ENCODE data around the gene SHISA5. TPM values are rescaled to one million over a fixed set of nuclear protein-coding genes. Genes with fewer than 3 reads are reported as not detected.
A peak's percentile ranks its signal among the peaks of the same experiment; 100 is the strongest.

SHISA5 gene
- total and polyA plus RNA-seq, 2 donors from 2014 or later: 157 to 214 TPM

- peaks cover 0 to 5% (median 2%) of the 10 kb centered on the region in 3 donors for H3K36me3 ChIP-seq (ENCODE audit: control insufficient read depth in 2 of 3, insufficient read depth in 3 of 3, low read length in 3 of 3)
- no peaks in the 10 kb centered on the region for H3K9me3 ChIP-seq (ENCODE audit: control insufficient read depth in 2 of 3, insufficient read depth in 1 of 3, low read length in 3 of 3)
- H3K27me3 ChIP-seq (ENCODE audit: control insufficient read depth, insufficient read depth, low read length): no peaks in the 10 kb centered on the region
- no peak overlapping the region for H3K27ac ChIP-seq (ENCODE audit: low read depth in 2 of 2, low read length in 2 of 2)
- FAIRE-seq (no peak), DNase-seq (no peak)
- no peak overlapping the region for H3K9ac ChIP-seq (ENCODE audit: low read length in 3 of 3)
- H3K4me3 ChIP-seq (ENCODE audit: low read length in 3 of 3): no peak overlapping the region
- H3K4me1 ChIP-seq (ENCODE audit: control insufficient read depth in 2 of 3, insufficient read depth in 2 of 3, low read depth in 1 of 3, low read length in 3 of 3): peaks cover 3 to 36% (median 35%) of the 10 kb centered on the region in 3 donors
- no peak for TF ChIP-seq CTCF (IDR thresholded peaks at IDR 0.05; ENCODE audit: borderline replicate concordance, extremely low read depth, insufficient read depth)
- intact Hi-C loops (cut with DNase I): loop anchor here (5.0 to 10.0 kb wide), 2 partner anchors 35 to 162 kb away; no protein-coding TSS in a partner anchor
These were observed 67.1 kb downstream of the SHISA5 start for GRCh38 chr3:48436855-48437254.

GRCh38 chr3:48436477-48436787, 67.5 kb downstream of the SHISA5 start:
- intact Hi-C loops (cut with DNase I): loop anchor here (5.0 to 10.0 kb wide), 2 partner anchors 34 to 162 kb away; no protein-coding TSS in a partner anchor
- H3K4me1 ChIP-seq (ENCODE audit: control insufficient read depth in 2 of 3, insufficient read depth in 2 of 3, low read depth in 1 of 3, low read length in 3 of 3): peaks cover 3 to 32% (median 32%) of the 10 kb centered on the region in 3 donors
- peaks cover 0 to under 1% (median 0%) of the 10 kb centered on the region in 3 donors for H3K36me3 ChIP-seq (ENCODE audit: control insufficient read depth in 2 of 3, insufficient read depth in 3 of 3, low read length in 3 of 3)
- H3K4me3 ChIP-seq (ENCODE audit: low read length in 3 of 3): no peak overlapping the region
- TF ChIP-seq CTCF (IDR thresholded peaks at IDR 0.05; ENCODE audit: borderline replicate concordance, extremely low read depth, insufficient read depth): no peak
- FAIRE-seq: no peak
- no peak overlapping the region for H3K9ac ChIP-seq (ENCODE audit: low read length in 3 of 3)
- no peaks in the 10 kb centered on the region for H3K27me3 ChIP-seq (ENCODE audit: control insufficient read depth, insufficient read depth, low read length)
- no peak for DNase-seq
- no peaks in the 10 kb centered on the region for H3K9me3 ChIP-seq (ENCODE audit: control insufficient read depth in 2 of 3, insufficient read depth in 1 of 3, low read length in 3 of 3)
- H3K27ac ChIP-seq (ENCODE audit: low read depth in 2 of 2, low read length in 2 of 2): no peak overlapping the region

- peaks cover 3 to 35% (median 34%) of the 10 kb centered on the region in 3 donors for H3K4me1 ChIP-seq (ENCODE audit: control insufficient read depth in 2 of 3, insufficient read depth in 2 of 3, low read depth in 1 of 3, low read length in 3 of 3)
- no peaks in the 10 kb centered on the region for H3K36me3 ChIP-seq (ENCODE audit: control insufficient read depth in 2 of 3, insufficient read depth in 3 of 3, low read length in 3 of 3)
- no peaks in the 10 kb centered on the region for H3K27me3 ChIP-seq (ENCODE audit: control insufficient read depth, insufficient read depth, low read length)
- peak; percentile 90 to 94 (median 91) for DNase-seq
- TF ChIP-seq CTCF (IDR thresholded peaks at IDR 0.05; ENCODE audit: borderline replicate concordance, extremely low read depth, insufficient read depth): peak; percentile 100
- H3K9ac ChIP-seq (ENCODE audit: low read length in 3 of 3): peak overlapping the region in 1 of 3 donors; percentile 63
- FAIRE-seq: no peak
- no peak overlapping the region for H3K4me3 ChIP-seq (ENCODE audit: low read length in 3 of 3)
- H3K27ac ChIP-seq (ENCODE audit: low read depth in 2 of 2, low read length in 2 of 2): peak overlapping the region in 1 of 2 donors; percentile 20
- H3K9me3 ChIP-seq (ENCODE audit: control insufficient read depth in 2 of 3, insufficient read depth in 1 of 3, low read length in 3 of 3): no peaks in the 10 kb centered on the region
- intact Hi-C loops (cut with DNase I): loop anchor here (5.0 to 10.0 kb wide), 2 partner anchors 34 to 161 kb away; no protein-coding TSS in a partner anchor
These were observed 68.0 kb downstream of the SHISA5 start for GRCh38 chr3:48435774-48436476.
